ENCODE data around the gene DNAH9.

GRCh38 chr17:11940904-11941303 lies 342.6 kb downstream of the DNAH9 start:
- TF ChIP-seq, protein P1, sequence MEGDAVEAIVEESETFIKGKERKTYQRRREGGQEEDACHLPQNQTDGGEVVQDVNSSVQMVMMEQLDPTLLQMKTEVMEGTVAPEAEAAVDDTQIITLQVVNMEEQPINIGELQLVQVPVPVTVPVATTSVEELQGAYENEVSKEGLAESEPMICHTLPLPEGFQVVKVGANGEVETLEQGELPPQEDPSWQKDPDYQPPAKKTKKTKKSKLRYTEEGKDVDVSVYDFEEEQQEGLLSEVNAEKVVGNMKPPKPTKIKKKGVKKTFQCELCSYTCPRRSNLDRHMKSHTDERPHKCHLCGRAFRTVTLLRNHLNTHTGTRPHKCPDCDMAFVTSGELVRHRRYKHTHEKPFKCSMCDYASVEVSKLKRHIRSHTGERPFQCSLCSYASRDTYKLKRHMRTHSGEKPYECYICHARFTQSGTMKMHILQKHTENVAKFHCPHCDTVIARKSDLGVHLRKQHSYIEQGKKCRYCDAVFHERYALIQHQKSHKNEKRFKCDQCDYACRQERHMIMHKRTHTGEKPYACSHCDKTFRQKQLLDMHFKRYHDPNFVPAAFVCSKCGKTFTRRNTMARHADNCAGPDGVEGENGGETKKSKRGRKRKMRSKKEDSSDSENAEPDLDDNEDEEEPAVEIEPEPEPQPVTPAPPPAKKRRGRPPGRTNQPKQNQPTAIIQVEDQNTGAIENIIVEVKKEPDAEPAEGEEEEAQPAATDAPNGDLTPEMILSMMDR (IDR thresholded peaks at IDR 0.05) = no peak
- no peak for TF ChIP-seq POLR2A (IDR thresholded peaks at IDR 0.05)
